ENCODE data around the gene RUNX3. TPM values are rescaled to one million over a fixed set of nuclear protein-coding genes. Genes with fewer than 3 reads are reported as not detected.

RUNX3 gene
- polyA plus RNA-seq, 1 of the 3 experiments (the other 2 are of a cell fraction) = not detected

GRCh38 chr1:24896596-24897262 is 33.3 kb downstream of the RUNX3 start (continued):
- no peak for TF ChIP-seq REST (IDR thresholded peaks at IDR 0.05; ENCODE audit: low read depth, low read length)
- no peak for TF ChIP-seq RAD21 (IDR thresholded peaks at IDR 0.05; ENCODE audit: low read length)
- no peak for TF ChIP-seq JUND (IDR thresholded peaks at IDR 0.05)
- TF ChIP-seq MEF2A (IDR thresholded peaks at IDR 0.05; ENCODE audit: borderline replicate concordance, low read depth) = no peak
- no peak for TF ChIP-seq NFIC (IDR thresholded peaks at IDR 0.05; ENCODE audit: borderline replicate concordance)

GRCh38 chr1:24896176-24896575 is 33.9 kb downstream of the RUNX3 start:
- Histone ChIP-seq H3K9me3 (no peaks in the 10 kb centered on the region), H4K20me1 (ENCODE audit: insufficient read depth) (no peaks in the 10 kb centered on the region), H3K9me2 (no peaks in the 10 kb centered on the region), H3K9ac (no peak overlapping the region), H3F3A (replicated peaks; ENCODE audit: insufficient read depth) (no peaks in the 10 kb centered on the region), H3K4me2 (no peak overlapping the region), H3K27me3 (ENCODE audit: insufficient read depth) (no peaks in the 10 kb centered on the region; the same call in 1 of the 2 replicates), H3K4me3 (ENCODE audit: low read depth in 2 of 2, low read length in 1 of 2) (no peak overlapping the region), H3K79me2 (ENCODE audit: insufficient read depth) (no peaks in the 10 kb centered on the region), H3K4me1 (ENCODE audit: control insufficient read depth in 1 of 2, insufficient read depth in 2 of 2, low read depth in 1 of 2, low read length in 1 of 2) (peaks cover 0 to 2% of the 10 kb centered on the region in 2 experiments; a peak in 1 of 4 replicates), H3K36me3 (replicated peaks in 1 of 2; ENCODE audit: control insufficient read depth in 1 of 2, insufficient read depth in 2 of 2, low read length in 1 of 2) (no peaks in the 10 kb centered on the region), H3K27ac (ENCODE audit: low read depth in 2 of 2, low read length in 1 of 2) (no peak overlapping the region), H2AFZ (ENCODE audit: low read depth) (no peak overlapping the region)
- no peak for TF ChIP-seq EP300 (IDR thresholded peaks at IDR 0.05; ENCODE audit: borderline replicate concordance in 1 of 2, low read depth in 1 of 2, low read length in 1 of 2)
- TF ChIP-seq NRF1 (IDR thresholded peaks at IDR 0.05; ENCODE audit: low read depth, low read length) = no peak
- no peak for TF ChIP-seq USF1 (IDR thresholded peaks at IDR 0.05; ENCODE audit: borderline replicate concordance, low read depth)
- no peak for TF ChIP-seq EZH2phosphoT487 (IDR thresholded peaks at IDR 0.05; ENCODE audit: borderline replicate concordance, low read depth)
- no peak for TF ChIP-seq SIN3A (IDR thresholded peaks at IDR 0.05; ENCODE audit: borderline replicate concordance, low read depth, low read length)
- TF ChIP-seq REST (IDR thresholded peaks at IDR 0.05; ENCODE audit: low read depth, low read length) = no peak
- ChIA-PET POLR2A (no interaction called here), CTCF (interaction anchor here (3.5 to 4.6 kb wide), 2 partner anchors 9 to 48 kb away, joined by 31 to 36 read pairs; no protein-coding TSS in a partner anchor)
- WGBS (ENCODE audit: low lambda C conversion rate) = 91% methylated on average over 6 of the region's 6 CpGs
- DNase-seq = no peak
